Smooth muscle cell (in vitro differentiated cells): ENCODE data around the gene DPPA3. TPM values are rescaled to one million over a fixed set of nuclear protein-coding genes. Genes with fewer than 3 reads are reported as not detected.
"Not testable (repeated sequence)": the region's sequence is repeated elsewhere in the genome, so short reads cannot be mapped to it uniquely, and the experiment has no call there.

Experiments used
- DNase-seq: peaks from one replicate; lab custom pipeline; 2025; ENCODE audit not compliant: unreplicated experiment; lab: John Stamatoyannopoulos, UW
- H2AFZ ChIP-seq: fragments of 200-600 bp; sonication (generic); 2 replicates; pipeline ENCODE4 v1.6.0; 2016; ENCODE audit warnings: antibody characterized with exemption, low read depth, mild to moderate bottlenecking
- H3F3A ChIP-seq: fragments of 200-600 bp; sonication (generic); 2 replicates; pipeline ENCODE4 v1.6.0; 2017; ENCODE audit warnings: antibody characterized with exemption, low read depth
- H3K27ac ChIP-seq: fragments of 200-600 bp; sonication (generic); 2 replicates; pipeline ENCODE4 v1.5.1; 2016; ENCODE audit warnings: low read depth, mild to moderate bottlenecking
- H3K27me3 ChIP-seq: fragments of 200-600 bp; sonication (generic); 2 replicates; pipeline ENCODE4 v1.6.1; 2016; ENCODE audit warnings: low read depth, mild to moderate bottlenecking
- H3K36me3 ChIP-seq: fragments of 200-600 bp; sonication (generic); 2 replicates; pipeline ENCODE4 v1.5.1; 2016; ENCODE audit warnings: low read depth
- H3K4me1 ChIP-seq: fragments of 200-600 bp; sonication (generic); 2 replicates; pipeline ENCODE4 v1.5.1; 2016; ENCODE audit warnings: low read depth
- H3K4me2 ChIP-seq: fragments of 200-600 bp; sonication (generic); 2 replicates; pipeline ENCODE4 v1.6.0; 2016; ENCODE audit warnings: mild to moderate bottlenecking
- H3K4me3 ChIP-seq: fragments of 200-600 bp; sonication (generic); 2 replicates; pipeline ENCODE4 v1.5.1; 2016; ENCODE audit warnings: mild to moderate bottlenecking
- H3K79me2 ChIP-seq: fragments of 200-600 bp; sonication (generic); 2 replicates; pipeline ENCODE4 v1.6.0; 2016; ENCODE audit warnings: low read depth, mild to moderate bottlenecking
- H3K9ac ChIP-seq: fragments of 200-600 bp; sonication (generic); 2 replicates; pipeline ENCODE4 v1.6.0; 2016; ENCODE audit warnings: low read depth
- H3K9me3 ChIP-seq: fragments of 200-600 bp; sonication (generic); replicated peaks from 2 replicates; pipeline ENCODE4 v1.5.1; 2016; ENCODE audit warnings: low read depth
- H4K20me1 ChIP-seq: fragments of 200-600 bp; sonication (generic); 2 replicates; pipeline ENCODE4 v1.6.0; 2016; ENCODE audit warnings: low read depth
- CTCF ChIP-seq: fragments of 200-600 bp; sonication (generic); IDR thresholded peaks from 2 replicates; pipeline ENCODE4 v1.5.1; 2017; ENCODE audit warnings: borderline replicate concordance, mild to moderate bottlenecking, antibody characterized with exemption; ENCODE audit not compliant: insufficient read depth, poor library complexity, severe bottlenecking
- WGBS: methylation state at CpG from one replicate; pipeline ENCODE4 v1.1.7; 2016; ENCODE audit warnings: low lambda C conversion rate; 5-methylcytosine and 5-hydroxymethylcytosine counted together
- polyA plus RNA-seq: library from polyadenylated mRNA; unstranded; fragments of >200 nt; fragmentation: Nextera tagmentation; extraction: Ambion mirVana; gene quantifications from 2 replicates; pipeline ENCODE4 v1.2.1, GENCODE V29; 2016
- total RNA-seq: library from RNA; depleted of rRNA; stranded (reverse); fragments of >200 nt; gene quantifications from 2 replicates; pipeline ENCODE4 v1.2.3, GENCODE V29; 2014

Gene DPPA3
- total and polyA plus RNA-seq, 2 experiments from 2014 or later: not detected

GRCh38 chr12:7668171-7668570 lies 43.1 kb upstream of the DPPA3 start:
- H3K79me2 ChIP-seq: no peaks in the 10 kb centered on the region
- H3F3A ChIP-seq: no peaks in the 10 kb centered on the region
- no peak overlapping the region for H3K27ac ChIP-seq
- H4K20me1 ChIP-seq: no peaks in the 10 kb centered on the region
- no peak for DNase-seq
- no peaks in the 10 kb centered on the region for H3K27me3 ChIP-seq
- H3K9ac ChIP-seq: no peak overlapping the region
- H3K9me3 ChIP-seq: no peaks in the 10 kb centered on the region
- no peak overlapping the region for H2AFZ ChIP-seq
- H3K4me1 ChIP-seq: no peaks in the 10 kb centered on the region
- no peak overlapping the region for H3K4me3 ChIP-seq
- H3K36me3 ChIP-seq: no peaks in the 10 kb centered on the region
- no peak for TF ChIP-seq CTCF
- WGBS: 89% methylated on average over 5 of the region's 5 CpGs
- no peak overlapping the region for H3K4me2 ChIP-seq

DNA sequence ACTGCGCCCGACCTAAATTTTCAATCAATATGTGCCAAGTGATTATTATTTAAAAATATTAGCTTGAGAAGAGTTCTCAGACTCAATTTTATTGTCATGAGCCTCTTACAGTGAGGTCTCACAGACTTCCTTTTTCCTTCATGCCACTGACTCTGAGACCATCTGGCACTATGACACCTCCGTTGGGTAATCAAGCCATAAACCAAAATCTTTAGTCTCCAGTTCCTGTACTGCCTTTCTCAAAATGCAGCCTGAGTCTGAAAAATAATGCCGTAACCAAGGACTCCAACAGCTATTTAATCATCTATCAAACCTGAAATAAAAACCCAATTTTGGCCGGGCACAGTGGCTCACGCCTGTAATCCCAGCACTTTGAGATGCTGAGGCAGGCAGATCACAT lies 35.8 kb upstream of the DPPA3 start:
- not testable (repeated sequence) for H3K4me2 ChIP-seq, H2AFZ ChIP-seq, H3K4me1 ChIP-seq, H3K9ac ChIP-seq, H3K27ac ChIP-seq, H4K20me1 ChIP-seq, H3K4me3 ChIP-seq, H3K79me2 ChIP-seq, H3K27me3 ChIP-seq, H3K36me3 ChIP-seq, H3F3A ChIP-seq, H3K9me3 ChIP-seq, DNase-seq
- WGBS: 91% methylated on average over 6 of the region's 6 CpGs

DNA sequence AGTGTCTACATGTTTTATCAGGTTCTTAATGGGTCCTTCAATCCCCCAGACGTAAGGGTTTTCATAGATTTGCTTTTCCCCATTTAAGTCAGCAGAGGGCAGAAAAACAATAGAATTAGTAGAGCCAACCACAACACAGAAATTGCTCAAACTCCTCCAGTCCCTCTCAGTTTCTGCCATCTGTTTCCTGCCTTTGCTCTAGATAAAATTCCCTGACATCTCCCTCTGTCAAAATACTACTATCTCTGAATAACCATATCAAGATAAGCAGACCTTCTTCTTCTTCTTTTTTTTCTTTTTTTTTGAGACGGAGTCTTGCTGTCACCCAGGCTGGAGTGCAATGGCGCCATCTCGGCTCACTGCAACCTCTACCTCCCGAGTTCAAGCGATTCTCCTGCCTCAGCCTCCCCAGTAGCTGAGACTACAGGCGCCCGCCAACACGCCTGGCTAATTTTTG lies 33.8 kb upstream of the DPPA3 start:
- 58% methylated on average over 9 of the region's 9 CpGs for WGBS
- H3K9ac ChIP-seq, DNase-seq, H4K20me1 ChIP-seq, H3K27me3 ChIP-seq, H3F3A ChIP-seq, H3K4me1 ChIP-seq, H3K27ac ChIP-seq, H3K79me2 ChIP-seq, H3K9me3 ChIP-seq, H3K4me3 ChIP-seq, H3K36me3 ChIP-seq: not testable (repeated sequence)
- TF ChIP-seq CTCF: peak; percentile 41
- peak overlapping the region; percentile 68 for H3K4me2 ChIP-seq
- peak overlapping the region; percentile 80 for H2AFZ ChIP-seq

- Histone ChIP-seq H3K4me3 (no peak overlapping the region), H3K27ac (no peak overlapping the region), H3K27me3 (no peaks in the 10 kb centered on the region), H3K36me3 (no peaks in the 10 kb centered on the region), H4K20me1 (no peaks in the 10 kb centered on the region), H3K4me1 (no peaks in the 10 kb centered on the region), H2AFZ (no peak overlapping the region), H3K9me3 (no peaks in the 10 kb centered on the region), H3K4me2 (no peak overlapping the region), H3K79me2 (no peaks in the 10 kb centered on the region), H3F3A (no peaks in the 10 kb centered on the region), H3K9ac (no peak overlapping the region)
- DNase-seq: no peak
- WGBS: 79% methylated on average over 7 of the region's 8 CpGs
- TF ChIP-seq CTCF: no peak
Observed at GRCh38 chr12:7678744-7679143, 32.5 kb upstream of the DPPA3 start.
